ENCODE data around the gene NID1. TPM values are rescaled to one million over a fixed set of nuclear protein-coding genes. Genes with fewer than 3 reads are reported as not detected.

NID1 gene
- total RNA-seq, 2 experiments from 2014 or later, result not detected

GRCh38 chr1:236039740-236040685 is 24.9 kb downstream of the NID1 start:
- Histone ChIP-seq H3K79me2 (ENCODE audit: insufficient read depth, low read depth, low read length) (no peaks in the 10 kb centered on the region), H3K27ac (ENCODE audit: low read depth, low read length, poor library complexity, severe bottlenecking) (no peak overlapping the region), H3K9me3 (ENCODE audit: low read length) (no peaks in the 10 kb centered on the region), H3K9me2 (ENCODE audit: insufficient read depth, low read length) (no peaks in the 10 kb centered on the region), H3K36me3 (ENCODE audit: insufficient read depth, low read length) (no peaks in the 10 kb centered on the region), H3K4me2 (ENCODE audit: low read length) (no peak overlapping the region), H4K20me1 (ENCODE audit: insufficient read depth, low read length) (no peaks in the 10 kb centered on the region), H2AFZ (ENCODE audit: low read length) (no peak overlapping the region), H3K4me3 (ENCODE audit: low read depth, low read length, poor library complexity, severe bottlenecking) (no peak overlapping the region), H3K4me1 (ENCODE audit: insufficient read depth, low read length, poor library complexity, severe bottlenecking) (no peaks in the 10 kb centered on the region)
- ChIA-PET POLR2A (interaction anchor here (0.5 to 0.6 kb wide), 2 partner anchors 218 to 716 kb away, joined by 4 to 5 read pairs; no protein-coding TSS in a partner anchor), CTCF (ENCODE audit: unreplicated experiment) (no interaction called here)
- no peak for TF ChIP-seq CTCF (conservative IDR thresholded peaks at IDR 0.05; ENCODE audit: low read length)
- TF ChIP-seq EZH2phosphoT487 (IDR thresholded peaks at IDR 0.05; ENCODE audit: borderline replicate concordance, low read depth, low read length), result no peak
- no TSS peak for BruUV-seq (replicated peaks)
- DNase-seq (ENCODE audit: low spot score), result no peak
- intact Hi-C loops (cut with micrococcal nuclease; ENCODE audit: unreplicated experiment), result no loop called here

GRCh38 chr1:236038034-236038433 is 26.9 kb downstream of the NID1 start:
- Histone ChIP-seq H3K36me3 (ENCODE audit: insufficient read depth, low read length) (no peaks in the 10 kb centered on the region), H3K9me3 (ENCODE audit: low read length) (no peaks in the 10 kb centered on the region), H3K79me2 (ENCODE audit: insufficient read depth, low read depth, low read length) (no peaks in the 10 kb centered on the region), H3K4me1 (ENCODE audit: insufficient read depth, low read length, poor library complexity, severe bottlenecking) (no peaks in the 10 kb centered on the region), H3K4me3 (ENCODE audit: low read depth, low read length, poor library complexity, severe bottlenecking) (no peak overlapping the region), H3K9me2 (ENCODE audit: insufficient read depth, low read length) (no peaks in the 10 kb centered on the region), H3K4me2 (ENCODE audit: low read length) (no peak overlapping the region), H2AFZ (ENCODE audit: low read length) (no peak overlapping the region), H3K27ac (ENCODE audit: low read depth, low read length, poor library complexity, severe bottlenecking) (no peak overlapping the region), H4K20me1 (ENCODE audit: insufficient read depth, low read length) (no peaks in the 10 kb centered on the region)
- DNase-seq (ENCODE audit: low spot score), result no peak
- intact Hi-C loops (cut with micrococcal nuclease; ENCODE audit: unreplicated experiment), result no loop called here
- ChIA-PET CTCF (ENCODE audit: unreplicated experiment) (no interaction called here), POLR2A (no interaction called here)
- no TSS peak for BruUV-seq (replicated peaks)
- no peak for TF ChIP-seq EZH2phosphoT487 (IDR thresholded peaks at IDR 0.05; ENCODE audit: borderline replicate concordance, low read depth, low read length)
- TF ChIP-seq CTCF (conservative IDR thresholded peaks at IDR 0.05; ENCODE audit: low read length), result no peak

- Histone ChIP-seq H2AFZ (ENCODE audit: low read length) (no peak overlapping the region), H3K4me3 (ENCODE audit: low read depth, low read length, poor library complexity, severe bottlenecking) (no peak overlapping the region), H3K9me2 (ENCODE audit: insufficient read depth, low read length) (no peaks in the 10 kb centered on the region), H4K20me1 (ENCODE audit: insufficient read depth, low read length) (no peaks in the 10 kb centered on the region), H3K9me3 (ENCODE audit: low read length) (no peaks in the 10 kb centered on the region), H3K4me1 (ENCODE audit: insufficient read depth, low read length, poor library complexity, severe bottlenecking) (no peaks in the 10 kb centered on the region), H3K36me3 (ENCODE audit: insufficient read depth, low read length) (no peaks in the 10 kb centered on the region), H3K79me2 (ENCODE audit: insufficient read depth, low read depth, low read length) (no peaks in the 10 kb centered on the region), H3K4me2 (ENCODE audit: low read length) (no peak overlapping the region), H3K27ac (ENCODE audit: low read depth, low read length, poor library complexity, severe bottlenecking) (no peak overlapping the region)
- no peak for DNase-seq (ENCODE audit: low spot score)
- intact Hi-C loops (cut with micrococcal nuclease; ENCODE audit: unreplicated experiment), result no loop called here
- TF ChIP-seq CTCF (conservative IDR thresholded peaks at IDR 0.05; ENCODE audit: low read length) (no peak), EZH2phosphoT487 (IDR thresholded peaks at IDR 0.05; ENCODE audit: borderline replicate concordance, low read depth, low read length) (no peak)
- BruUV-seq (replicated peaks), result no TSS peak
- POLR2A ChIA-PET, result interaction anchor here (0.7 kb wide), 1 partner anchor 17 kb away, joined by 5 read pairs; no protein-coding TSS in a partner anchor
- CTCF ChIA-PET (ENCODE audit: unreplicated experiment), result no interaction called here
Measured at GRCh38 chr1:236035681-236036101, 29.2 kb downstream of the NID1 start.

All from OCI-LY7 (cell line).